CD14-positive monocyte (primary cell): Measurements from ENCODE around the gene PCDHB13. TPM values are rescaled to one million over a fixed set of nuclear protein-coding genes. Genes with fewer than 3 reads are reported as not detected.

Source experiments
- DNase-seq, 3 donors: peaks; one replicate each; pipeline ENCODE4 v3.0.0-alpha.2; 2011 to 2022
- H2AFZ ChIP-seq: 2 replicates; pipeline ENCODE4 v1.6.0; 2012; ENCODE audit warnings: mild to moderate bottlenecking, low read depth, low read length, inconsistent platforms; ENCODE audit not compliant: insufficient read depth, poor library complexity, severe bottlenecking
- H3K27ac ChIP-seq, 2 donors: 1 replicate in 1 of 2; 2 replicates in 1 of 2; pipeline ENCODE4 v1.5.1; 2012 to 2013; ENCODE audit warnings: low read length in 2 of 2, control low read depth in 1 of 2, inconsistent platforms in 1 of 2, low read depth in 1 of 2, mild to moderate bottlenecking in 1 of 2
- H3K27me3 ChIP-seq, 2 donors: one replicate each; pipeline versions ENCODE4 v1.6.0 to v1.6.1; 2011 to 2013; ENCODE audit warnings: low read length in 2 of 2; ENCODE audit not compliant: control insufficient read depth in 2 of 2, insufficient read depth in 2 of 2
- H3K36me3 ChIP-seq, 2 donors: replicated peaks in 1 of 2; 1 replicate in 1 of 2; 2 replicates in 1 of 2; pipeline versions ENCODE4 v1.5.1 to v1.6.1; 2012 to 2013; ENCODE audit warnings: low read length in 2 of 2, control low read depth in 1 of 2, inconsistent platforms in 1 of 2, mild to moderate bottlenecking in 1 of 2; ENCODE audit not compliant: insufficient read depth in 2 of 2, control insufficient read depth in 1 of 2
- H3K4me1 ChIP-seq, 2 donors: 1 replicate in 1 of 2; 2 replicates in 1 of 2; pipeline versions ENCODE4 v1.5.1 to v1.6.1; 2012 to 2013; ENCODE audit warnings: low read length in 2 of 2, control low read depth in 1 of 2, inconsistent platforms in 1 of 2, mild to moderate bottlenecking in 1 of 2, moderate library complexity in 1 of 2; ENCODE audit not compliant: insufficient read depth in 2 of 2, control insufficient read depth in 1 of 2
- H3K4me2 ChIP-seq: replicated peaks from 2 replicates; pipeline ENCODE3; 2012; ENCODE audit warnings: low read length, moderate library complexity, mild to moderate bottlenecking; ENCODE audit not compliant: poor library complexity, severe bottlenecking; ENCODE audit errors: extremely low read depth
- H3K4me3 ChIP-seq, 3 experiments: fragments of 200-600 bp in 1 of 3; sonication (generic) in 1 of 3; replicated peaks in 1 of 3; 1 replicate in 2 of 3; 2 replicates in 1 of 3; pipeline ENCODE4 v1.5.1; 2011 to 2013; ENCODE audit warnings: low read length in 3 of 3, mild to moderate bottlenecking in 3 of 3, control low read depth in 2 of 3, low read depth in 2 of 3, inconsistent platforms in 1 of 3, moderate library complexity in 1 of 3
- H3K79me2 ChIP-seq: 2 replicates; pipeline ENCODE4 v1.6.0; 2012; ENCODE audit warnings: mild to moderate bottlenecking, control low read depth, inconsistent platforms, low read length, moderate library complexity; ENCODE audit not compliant: insufficient read depth
- H3K9ac ChIP-seq: 2 replicates; pipeline ENCODE4 v1.6.0; 2017; ENCODE audit warnings: low read length, mild to moderate bottlenecking; ENCODE audit not compliant: insufficient read depth, poor library complexity, severe bottlenecking
- H3K9me3 ChIP-seq, 2 donors: replicated peaks in 1 of 2; 1 replicate in 1 of 2; 2 replicates in 1 of 2; pipeline versions ENCODE4 v1.5.1 to v1.6.1; 2012 to 2013; ENCODE audit warnings: low read length in 2 of 2, control low read depth in 1 of 2; ENCODE audit not compliant: control insufficient read depth in 1 of 2, insufficient read depth in 1 of 2
- H4K20me1 ChIP-seq: 2 replicates; pipeline ENCODE4 v1.6.0; 2012; ENCODE audit warnings: mild to moderate bottlenecking, low read length, control low read depth, moderate library complexity; ENCODE audit not compliant: insufficient read depth
- H3K27ac Mint-ChIP-seq, 7 donors: one replicate each; pipeline ENCODE4 v1.8.0; 2020; ENCODE audit warnings: mild to moderate bottlenecking in 7 of 7, mixed read lengths in 7 of 7, moderate library complexity in 6 of 7, inconsistent platforms in 2 of 7
- H3K27me3 Mint-ChIP-seq, 3 donors: one replicate each; pipeline ENCODE4 v1.8.0; 2021 to 2022; ENCODE audit warnings: low read depth in 3 of 3, mild to moderate bottlenecking in 3 of 3, mixed read lengths in 3 of 3, moderate library complexity in 3 of 3, inconsistent platforms in 1 of 3
- H3K36me3 Mint-ChIP-seq, 2 donors: one replicate each; pipeline ENCODE4 v1.8.0; 2020; ENCODE audit warnings: mixed read lengths in 2 of 2, inconsistent platforms in 1 of 2, mild to moderate bottlenecking in 1 of 2
- H3K4me1 Mint-ChIP-seq: one replicate; pipeline ENCODE4 v1.8.0; 2020; ENCODE audit warnings: mild to moderate bottlenecking, mixed read lengths
- H3K4me3 Mint-ChIP-seq, 2 donors: one replicate each; pipeline ENCODE4 v1.8.0; 2020; ENCODE audit warnings: mild to moderate bottlenecking in 2 of 2, mixed read lengths in 2 of 2, moderate library complexity in 1 of 2
- H3K9me3 Mint-ChIP-seq, 7 donors: one replicate each; pipeline ENCODE4 v1.8.0; 2020 to 2022; ENCODE audit warnings: mixed read lengths in 7 of 7, mild to moderate bottlenecking in 6 of 7, moderate library complexity in 6 of 7, inconsistent platforms in 2 of 7
- WGBS: methylation state at CpG from one replicate; pipeline ENCODE4 v1.1.5; 2013; ENCODE audit warnings: missing lambda C conversion rate; ENCODE audit not compliant: insufficient coverage; 5-methylcytosine and 5-hydroxymethylcytosine counted together
- intact Hi-C, 2 donors: fragments of 100-400 bp; cut with micrococcal nuclease; formaldehyde crosslinking; loops; one replicate each; pipeline versions ENCODE4 v1.15.0 to v1.15.1; 2023
- polyA plus RNA-seq, 3 donors: library from polyadenylated mRNA; depleted of rRNA in 1 of 3; unstranded in 2 of 3; stranded (reverse) in 1 of 3; fragments of 300-500 nt in 2 of 3; fragments of >200 nt in 1 of 3; fragmentation: Illumina TruSeq in 2 of 3; gene quantifications; 1 replicate in 2 of 3; 2 replicates in 1 of 3; pipeline ENCODE4 v1.2.3, GENCODE V29; 2012 to 2021
- TF ChIP-seq, protein P1 (sequence below): fragments of 200-600 bp; IDR thresholded peaks from one replicate; pipeline ENCODE4 v1.8.0; 2022; ENCODE audit warnings: antibody characterized with exemption, mild to moderate bottlenecking

The PCDHB13 gene
- polyA plus RNA-seq, 3 donors, result not detected

DNA sequence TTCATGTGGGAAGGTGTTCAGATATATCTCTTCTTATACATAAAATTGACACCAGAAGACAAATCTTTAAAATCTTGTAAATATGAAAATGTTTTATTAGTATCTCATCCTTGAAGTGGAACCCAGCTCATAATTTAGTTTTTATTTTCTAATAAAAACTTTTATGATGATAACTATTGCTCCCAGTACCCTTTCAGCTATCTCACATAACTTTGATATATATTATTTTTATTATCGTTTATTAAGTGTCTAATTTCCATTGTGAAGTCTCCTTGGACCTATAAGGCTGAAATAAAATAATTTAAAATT, 47.5 kb downstream of the PCDHB13 start:
- Histone ChIP-seq H3K9ac (no peak overlapping the region), H3K4me1 (no peaks in the 10 kb centered on the region), H3K79me2 (no peaks in the 10 kb centered on the region), H3K27ac (no peak overlapping the region), H3K4me2 (no peak overlapping the region), H3K9me3 (peaks cover 52 to 96% of the 10 kb centered on the region in 2 donors), H3K27me3 (no peaks in the 10 kb centered on the region), H2AFZ (no peak overlapping the region), H4K20me1 (no peaks in the 10 kb centered on the region), H3K4me3 (no peak overlapping the region), H3K36me3 (no peaks in the 10 kb centered on the region)
- Mint-ChIP-seq H3K4me3 (no peak overlapping the region), H3K27me3 (peaks cover 0 to 2% (median 0%) of the 10 kb centered on the region in 3 donors), H3K27ac (no peak overlapping the region), H3K9me3 (peaks cover 20 to 91% (median 85%) of the 10 kb centered on the region in 7 donors), H3K4me1 (no peaks in the 10 kb centered on the region), H3K36me3 (no peaks in the 10 kb centered on the region)
- intact Hi-C loops, result no loop called here
- no peak for DNase-seq
- no CpG with 5 or more reads among the region's 1 CpG for WGBS
- TF ChIP-seq, protein P1, sequence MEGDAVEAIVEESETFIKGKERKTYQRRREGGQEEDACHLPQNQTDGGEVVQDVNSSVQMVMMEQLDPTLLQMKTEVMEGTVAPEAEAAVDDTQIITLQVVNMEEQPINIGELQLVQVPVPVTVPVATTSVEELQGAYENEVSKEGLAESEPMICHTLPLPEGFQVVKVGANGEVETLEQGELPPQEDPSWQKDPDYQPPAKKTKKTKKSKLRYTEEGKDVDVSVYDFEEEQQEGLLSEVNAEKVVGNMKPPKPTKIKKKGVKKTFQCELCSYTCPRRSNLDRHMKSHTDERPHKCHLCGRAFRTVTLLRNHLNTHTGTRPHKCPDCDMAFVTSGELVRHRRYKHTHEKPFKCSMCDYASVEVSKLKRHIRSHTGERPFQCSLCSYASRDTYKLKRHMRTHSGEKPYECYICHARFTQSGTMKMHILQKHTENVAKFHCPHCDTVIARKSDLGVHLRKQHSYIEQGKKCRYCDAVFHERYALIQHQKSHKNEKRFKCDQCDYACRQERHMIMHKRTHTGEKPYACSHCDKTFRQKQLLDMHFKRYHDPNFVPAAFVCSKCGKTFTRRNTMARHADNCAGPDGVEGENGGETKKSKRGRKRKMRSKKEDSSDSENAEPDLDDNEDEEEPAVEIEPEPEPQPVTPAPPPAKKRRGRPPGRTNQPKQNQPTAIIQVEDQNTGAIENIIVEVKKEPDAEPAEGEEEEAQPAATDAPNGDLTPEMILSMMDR, result no peak

Other genes with a start within 250 kb of the PCDHB13 start
- not detected for gene PCDHAC2, start 247.4 kb upstream of the PCDHB13 start, polyA plus RNA-seq
- gene PCDHB1, start 162.5 kb upstream of the PCDHB13 start, polyA plus RNA-seq, result not detected
- gene PCDHB2, start 119.3 kb upstream of the PCDHB13 start, polyA plus RNA-seq, result not detected
- not detected for gene PCDHB3, start 113.4 kb upstream of the PCDHB13 start, polyA plus RNA-seq
- gene PCDHB4, start 92.1 kb upstream of the PCDHB13 start, polyA plus RNA-seq, result not detected
- not detected for gene PCDHB5, start 78.7 kb upstream of the PCDHB13 start, polyA plus RNA-seq
- gene PCDHB6, start 63.9 kb upstream of the PCDHB13 start, polyA plus RNA-seq, result not detected
- not detected for gene PCDHB7, start 41.3 kb upstream of the PCDHB13 start, polyA plus RNA-seq
- not detected for gene PCDHB8, start 36.1 kb upstream of the PCDHB13 start, polyA plus RNA-seq
- gene PCDHB16, start 31.5 kb upstream of the PCDHB13 start, polyA plus RNA-seq, result not detected
- gene PCDHB9, start 26.8 kb upstream of the PCDHB13 start, polyA plus RNA-seq, result not detected
- not detected for gene PCDHB10, start 21.6 kb upstream of the PCDHB13 start, polyA plus RNA-seq
- gene PCDHB11, start 14.3 kb upstream of the PCDHB13 start, polyA plus RNA-seq, result not detected
- not detected for gene PCDHB12, start 5.2 kb upstream of the PCDHB13 start, polyA plus RNA-seq
- not detected for gene PCDHB14, start 9.4 kb downstream of the PCDHB13 start, polyA plus RNA-seq
- not detected for gene PCDHB15, start 31.5 kb downstream of the PCDHB13 start, polyA plus RNA-seq
- gene SLC25A2, start 90.1 kb downstream of the PCDHB13 start, polyA plus RNA-seq, result not detected
- gene TAF7, start 106.9 kb downstream of the PCDHB13 start, polyA plus RNA-seq, result 10 to 100 TPM; 11.8 to 57.5 (median 52.7) TPM
- gene PCDHGA1, start 116.6 kb downstream of the PCDHB13 start, polyA plus RNA-seq, result not detected
- gene PCDHGA2, start 124.8 kb downstream of the PCDHB13 start, polyA plus RNA-seq, result not detected
- gene PCDHGA3, start 129.9 kb downstream of the PCDHB13 start, polyA plus RNA-seq, result not detected
- gene PCDHGB1, start 136.2 kb downstream of the PCDHB13 start, polyA plus RNA-seq, result not detected
- gene PCDHGA4, start 141.1 kb downstream of the PCDHB13 start, polyA plus RNA-seq, result under 1 TPM in 1 of 3 donors, not detected in 2; 0.03 TPM
- gene PCDHGB2, start 146.1 kb downstream of the PCDHB13 start, polyA plus RNA-seq, result under 1 TPM in 1 of 3 donors, not detected in 2; 0.01 TPM
- not detected for gene PCDHGA5, start 150.2 kb downstream of the PCDHB13 start, polyA plus RNA-seq
- not detected for gene PCDHGB3, start 156.3 kb downstream of the PCDHB13 start, polyA plus RNA-seq
- not detected for gene PCDHGA6, start 160.0 kb downstream of the PCDHB13 start, polyA plus RNA-seq
- not detected for gene PCDHGA7, start 168.8 kb downstream of the PCDHB13 start, polyA plus RNA-seq
- not detected for gene PCDHGB4, start 173.8 kb downstream of the PCDHB13 start, polyA plus RNA-seq
- not detected for gene PCDHGA8, start 178.7 kb downstream of the PCDHB13 start, polyA plus RNA-seq
- gene PCDHGB5, start 184.0 kb downstream of the PCDHB13 start, polyA plus RNA-seq, result under 1 TPM in 2 of 3 donors, not detected in 1; 0.01 to 0.08 TPM
- gene PCDHGA9, start 188.9 kb downstream of the PCDHB13 start, polyA plus RNA-seq, result not detected
- gene PCDHGB6, start 194.1 kb downstream of the PCDHB13 start, polyA plus RNA-seq, result under 1 TPM in 2 of 3 donors, not detected in 1; 0.01 to 0.06 TPM
- gene PCDHGA10, start 199.1 kb downstream of the PCDHB13 start, polyA plus RNA-seq, result not detected
- gene PCDHGB7, start 203.8 kb downstream of the PCDHB13 start, polyA plus RNA-seq, result under 1 TPM in 1 of 3 donors, not detected in 2; 0.04 TPM
- not detected for gene PCDHGA11, start 207.1 kb downstream of the PCDHB13 start, polyA plus RNA-seq
- under 1 TPM in 1 of 3 donors, not detected in 2; 0.01 TPM for gene PCDHGA12, start 216.6 kb downstream of the PCDHB13 start, polyA plus RNA-seq